GM12878 (cell line): ENCODE results near the gene PDIA4. TPM values are rescaled to one million over a fixed set of nuclear protein-coding genes. Genes with fewer than 3 reads are reported as not detected.

Experiments used
- ATAC-seq: fragments of 200-7000 bp; cut with Tn5 transposase; 3 replicates; pipeline ENCODE4 v1.9.1; 2020; ENCODE audit warnings: mild to moderate bottlenecking, moderate library complexity
- BruUV-seq: library from RNA; stranded (reverse); fragments of 400-500 nt; replicated peaks from 2 replicates; lab custom pipeline; 2021; lab: Mats Ljungman, UMichigan
- CTCF ChIA-PET: fragments of 300-600 bp; sonication (Branson Sonifier 250); formaldehyde crosslinking; extraction: SDS; loops from one replicate; lab custom pipeline; 2021; ENCODE audit warnings: inconsistent platforms; lab: Yijun Ruan, JAX
- POLR2A ChIA-PET: fragments of 350-600 bp; formaldehyde crosslinking; extraction: SDS; loops from one replicate; lab custom pipeline; 2021; ENCODE audit warnings: inconsistent platforms; lab: Charles Lee
- RAD21 ChIA-PET: fragments of 300-600 bp; sonication (Branson Sonifier 250); formaldehyde crosslinking; loops from one replicate; lab custom pipeline; 2023; ENCODE audit warnings: antibody characterized with exemption; ENCODE audit not compliant: unreplicated experiment; lab: Charles Lee
- SMC1A ChIA-PET: fragments of 300-600 bp; sonication (Branson Sonifier 250); formaldehyde crosslinking; loops from one replicate; lab custom pipeline; 2023; ENCODE audit not compliant: unreplicated experiment, uncharacterized antibody; lab: Charles Lee
- DNase-seq: peaks from one replicate; pipeline ENCODE4 v3.0.0-alpha.2; 2011; ENCODE audit warnings: low read depth, low spot score
- FAIRE-seq: peaks from 3 replicates; lab custom pipeline; 2011; peaks lifted over from hg19 to GRCh38; lab: Jason Lieb, UNC
- H2AFZ ChIP-seq: 2 replicates; pipeline ENCODE4 v1.6.0; 2011; ENCODE audit warnings: low read depth, low read length, control low read depth; ENCODE audit not compliant: control insufficient read depth
- H3K27ac ChIP-seq: 2 replicates; pipeline ENCODE4 v1.5.1; 2011; ENCODE audit warnings: control low read depth; ENCODE audit not compliant: control insufficient read depth, insufficient read depth
- H3K27me3 ChIP-seq, 2 experiments: replicated peaks in 1 of 2; 2 replicates each; pipeline versions ENCODE4 v1.6.0 to v1.6.1; 2011; ENCODE audit warnings: low read length in 1 of 2; ENCODE audit not compliant: control insufficient read depth in 2 of 2, insufficient read depth in 2 of 2
- H3K36me3 ChIP-seq, 2 experiments: 2 replicates each; pipeline ENCODE4 v1.5.1; 2011; ENCODE audit warnings: low read length in 1 of 2; ENCODE audit not compliant: control insufficient read depth in 2 of 2, insufficient read depth in 2 of 2
- H3K4me1 ChIP-seq: 2 replicates; pipeline ENCODE4 v1.6.1; 2011; ENCODE audit warnings: mild to moderate bottlenecking, low read length, moderate library complexity, mixed read lengths; ENCODE audit not compliant: control insufficient read depth, insufficient read depth
- H3K4me2 ChIP-seq: 2 replicates; pipeline ENCODE4 v1.6.0; 2011; ENCODE audit warnings: control low read depth; ENCODE audit not compliant: control insufficient read depth, insufficient read depth
- H3K4me3 ChIP-seq: fragments of 200-600 bp; sonication (generic); 2 replicates; pipeline ENCODE4 v1.5.1; 2016
- H3K79me2 ChIP-seq: 2 replicates; pipeline ENCODE4 v1.6.0; 2011; ENCODE audit warnings: low read length; ENCODE audit not compliant: control insufficient read depth, insufficient read depth
- H3K9ac ChIP-seq: 2 replicates; pipeline ENCODE4 v1.8.0; 2011; ENCODE audit warnings: low read length, control low read depth, mixed read lengths; ENCODE audit not compliant: control insufficient read depth, insufficient read depth
- H3K9me3 ChIP-seq: replicated peaks from 3 replicates; pipeline ENCODE4 v1.5.1; 2011; ENCODE audit warnings: mild to moderate bottlenecking, low read length; ENCODE audit not compliant: control insufficient read depth, insufficient read depth
- H4K20me1 ChIP-seq: 2 replicates; pipeline ENCODE4 v1.6.0; 2011; ENCODE audit not compliant: control insufficient read depth, insufficient read depth
- BHLHE40 ChIP-seq, 2 experiments: fragments of 450-650 bp in 1 of 2; IDR thresholded peaks; 2 replicates each; pipeline ENCODE4 v1.6.1; 2011 to 2017; ENCODE audit warnings: low read depth in 2 of 2, borderline replicate concordance in 1 of 2, improper control_type of control experiment in 1 of 2, low read length in 1 of 2, mild to moderate bottlenecking in 1 of 2
- ETV6 ChIP-seq, 2 experiments: fragments of 450-650 bp in 1 of 2; IDR thresholded peaks in 1 of 2; conservative IDR thresholded peaks in 1 of 2; 2 replicates each; pipeline ENCODE4 v1.6.1; 2014; ENCODE audit warnings: antibody characterized with exemption in 1 of 2, borderline replicate concordance in 1 of 2, low read depth in 1 of 2, mild to moderate bottlenecking in 1 of 2, moderate library complexity in 1 of 2
- HDAC2 ChIP-seq: fragments of 200-600 bp; sonication (generic); IDR thresholded peaks from 2 replicates; pipeline ENCODE4 v1.6.1; 2017
- PML ChIP-seq: IDR thresholded peaks from 2 replicates; pipeline ENCODE4 v1.6.1; 2012; ENCODE audit warnings: low read length, inconsistent platforms
- SIN3A ChIP-seq: IDR thresholded peaks from 2 replicates; pipeline ENCODE4 v1.6.1; 2012; ENCODE audit warnings: low read depth, low read length, improper control_type of control experiment
- SREBF1 ChIP-seq: IDR thresholded peaks from 2 replicates; pipeline ENCODE4 v1.6.1; 2012; ENCODE audit warnings: mild to moderate bottlenecking, low read length
- TBL1XR1 ChIP-seq: IDR thresholded peaks from 2 replicates; pipeline ENCODE4 v1.6.1; 2012; ENCODE audit warnings: low read depth, low read length, improper control_type of control experiment
- ZNF592 ChIP-seq: fragments of 450-650 bp; IDR thresholded peaks from 2 replicates; pipeline ENCODE4 v1.6.1; 2017; ENCODE audit warnings: mild to moderate bottlenecking, moderate library complexity
- WGBS: methylation state at CpG from one replicate; pipeline ENCODE4 v1.1.6; 2016; ENCODE audit warnings: low lambda C conversion rate; ENCODE audit not compliant: insufficient replicate concordance, insufficient coverage; ENCODE audit errors: missing lambda C conversion rate; 5-methylcytosine and 5-hydroxymethylcytosine counted together
- in situ Hi-C: fragments of 300-500 bp; cut with MboI; formaldehyde crosslinking; loops from 9 replicates; pipeline ENCODE4 v1.14.3; 2018; ENCODE audit warnings: mixed read lengths
- intact Hi-C: fragments of 100-400 bp; cut with micrococcal nuclease; formaldehyde crosslinking; loops from one replicate; pipeline ENCODE4 v1.14.2; 2022; ENCODE audit not compliant: unreplicated experiment
- polyA plus RNA-seq, 11 experiments: library from polyadenylated mRNA; depleted of rRNA in 4 of 11; unstranded in 6 of 11; stranded (reverse) in 5 of 11; fragments of >200 nt; fragmentation: Nextera tagmentation in 4 of 11; fragmentation: Illumina TruSeq in 1 of 11; extraction: Ambion mirVana in 4 of 11; extraction: Trizol in 1 of 11; gene quantifications; 1 replicate in 1 of 11; 2 replicates in 10 of 11; pipeline versions ENCODE4 v1.2.1 to v1.2.3, GENCODE V29; 2011 to 2016; ENCODE audit warnings: inconsistent platforms in 2 of 11, missing spikeins in 2 of 11, low read depth in 1 of 11
- total RNA-seq, 4 experiments: library from RNA; depleted of rRNA in 3 of 4; stranded (reverse); fragments of >200 nt in 3 of 4; fragmentation: Illumina TruSeq in 1 of 4; extraction: Trizol in 1 of 4; gene quantifications; 2 replicates each; pipeline versions ENCODE4 v1.2.1 to v1.2.3, GENCODE V29; 2013 to 2021
- TF ChIP-seq, protein P1 (sequence below): fragments of 150-350 bp; IDR thresholded peaks from 2 replicates; pipeline ENCODE4 v1.6.1; 2014; ENCODE audit warnings: mild to moderate bottlenecking, low read depth, low read length
- TF ChIP-seq, protein P2 (sequence below): fragments of 150-350 bp; IDR thresholded peaks from 2 replicates; pipeline ENCODE4 v1.6.1; 2016; ENCODE audit warnings: low read depth, low read length

Gene PDIA4
- total and polyA plus RNA-seq, 10 of the 15 experiments (the other 5 are each of a cell fraction or from before 2014, with no cell fraction given), result 7.1 to 306 (median 106) TPM

- Histone ChIP-seq H3K4me3 (peak overlapping the region; percentile 88), H3K27me3 (no peaks in the 10 kb centered on the region; a peak in 1 of 4 replicates), H2AFZ (peak overlapping the region; percentile 57), H3K9ac (no peak overlapping the region), H3K36me3 (no peaks in the 10 kb centered on the region), H3K4me2 (peak overlapping the region; percentile 81), H4K20me1 (no peaks in the 10 kb centered on the region), H3K79me2 (no peaks in the 10 kb centered on the region), H3K9me3 (peaks cover 2% of the 10 kb centered on the region; the same call in 1 of the 3 replicates), H3K4me1 (peaks cover 4% of the 10 kb centered on the region), H3K27ac (no peak overlapping the region)
- DNase-seq (peak; percentile 78), ATAC-seq (peak; percentile 69), FAIRE-seq (peak; percentile 41)
- under 1% methylated on average over 18 of the region's 38 CpGs for WGBS
- ChIA-PET CTCF (interaction anchor here (0.8 to 3.0 kb wide), 7 partner anchors 20 to 718 kb away, joined by 3 to 12 read pairs (median 4); partner anchors contain the start of gene ZNF282), SMC1A (interaction anchor here (1.1 to 2.1 kb wide), 4 partner anchors 18 to 27 kb away, joined by 3 to 8 read pairs (median 4); no protein-coding TSS in a partner anchor), POLR2A (interaction anchor here (0.5 to 1.0 kb wide), 3 partner anchors 21 to 887 kb away, joined by 3 to 5 read pairs (median 3); no protein-coding TSS in a partner anchor), RAD21 (interaction anchor here (0.8 to 2.6 kb wide), 4 partner anchors 10 to 82 kb away, joined by 3 to 14 read pairs (median 4); no protein-coding TSS in a partner anchor)
- in situ Hi-C loops, result no loop called here
- intact Hi-C loops, result no loop called here
- BruUV-seq, result no TSS peak
- TF ChIP-seq, protein P1, sequence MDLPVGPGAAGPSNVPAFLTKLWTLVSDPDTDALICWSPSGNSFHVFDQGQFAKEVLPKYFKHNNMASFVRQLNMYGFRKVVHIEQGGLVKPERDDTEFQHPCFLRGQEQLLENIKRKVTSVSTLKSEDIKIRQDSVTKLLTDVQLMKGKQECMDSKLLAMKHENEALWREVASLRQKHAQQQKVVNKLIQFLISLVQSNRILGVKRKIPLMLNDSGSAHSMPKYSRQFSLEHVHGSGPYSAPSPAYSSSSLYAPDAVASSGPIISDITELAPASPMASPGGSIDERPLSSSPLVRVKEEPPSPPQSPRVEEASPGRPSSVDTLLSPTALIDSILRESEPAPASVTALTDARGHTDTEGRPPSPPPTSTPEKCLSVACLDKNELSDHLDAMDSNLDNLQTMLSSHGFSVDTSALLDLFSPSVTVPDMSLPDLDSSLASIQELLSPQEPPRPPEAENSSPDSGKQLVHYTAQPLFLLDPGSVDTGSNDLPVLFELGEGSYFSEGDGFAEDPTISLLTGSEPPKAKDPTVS, result no peak
- no peak for TF ChIP-seq PML
- no peak for TF ChIP-seq BHLHE40 (IDR thresholded peaks at IDR 0.05; ENCODE audit: borderline replicate concordance in 1 of 2, low read depth in 2 of 2, low read length in 1 of 2)
- no peak for TF ChIP-seq SREBF1
- no peak for TF ChIP-seq HDAC2
- TF ChIP-seq, protein P2, sequence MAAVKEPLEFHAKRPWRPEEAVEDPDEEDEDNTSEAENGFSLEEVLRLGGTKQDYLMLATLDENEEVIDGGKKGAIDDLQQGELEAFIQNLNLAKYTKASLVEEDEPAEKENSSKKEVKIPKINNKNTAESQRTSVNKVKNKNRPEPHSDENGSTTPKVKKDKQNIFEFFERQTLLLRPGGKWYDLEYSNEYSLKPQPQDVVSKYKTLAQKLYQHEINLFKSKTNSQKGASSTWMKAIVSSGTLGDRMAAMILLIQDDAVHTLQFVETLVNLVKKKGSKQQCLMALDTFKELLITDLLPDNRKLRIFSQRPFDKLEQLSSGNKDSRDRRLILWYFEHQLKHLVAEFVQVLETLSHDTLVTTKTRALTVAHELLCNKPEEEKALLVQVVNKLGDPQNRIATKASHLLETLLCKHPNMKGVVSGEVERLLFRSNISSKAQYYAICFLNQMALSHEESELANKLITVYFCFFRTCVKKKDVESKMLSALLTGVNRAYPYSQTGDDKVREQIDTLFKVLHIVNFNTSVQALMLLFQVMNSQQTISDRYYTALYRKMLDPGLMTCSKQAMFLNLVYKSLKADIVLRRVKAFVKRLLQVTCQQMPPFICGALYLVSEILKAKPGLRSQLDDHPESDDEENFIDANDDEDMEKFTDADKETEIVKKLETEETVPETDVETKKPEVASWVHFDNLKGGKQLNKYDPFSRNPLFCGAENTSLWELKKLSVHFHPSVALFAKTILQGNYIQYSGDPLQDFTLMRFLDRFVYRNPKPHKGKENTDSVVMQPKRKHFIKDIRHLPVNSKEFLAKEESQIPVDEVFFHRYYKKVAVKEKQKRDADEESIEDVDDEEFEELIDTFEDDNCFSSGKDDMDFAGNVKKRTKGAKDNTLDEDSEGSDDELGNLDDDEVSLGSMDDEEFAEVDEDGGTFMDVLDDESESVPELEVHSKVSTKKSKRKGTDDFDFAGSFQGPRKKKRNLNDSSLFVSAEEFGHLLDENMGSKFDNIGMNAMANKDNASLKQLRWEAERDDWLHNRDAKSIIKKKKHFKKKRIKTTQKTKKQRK, result no peak
- TF ChIP-seq ETV6 (conservative IDR thresholded peaks at IDR 0.05 in 1 of 2, IDR thresholded peaks at IDR 0.05 in 1 of 2; ENCODE audit: borderline replicate concordance in 1 of 2, low read depth in 1 of 2), result no peak
- no peak for TF ChIP-seq SIN3A
- TF ChIP-seq ZNF592, result no peak
- peak; percentile 86 for TF ChIP-seq TBL1XR1
Observed at GRCh38 chr7:148983200-148984146, 44.8 kb downstream of the PDIA4 start.
